D721Med (cell line): Measurements from ENCODE around the gene AFDN.

Experiments used
- DNase-seq: peaks from one replicate; pipeline ENCODE4 v3.0.0; 2011; ENCODE audit warnings: low spot score; ENCODE audit not compliant: insufficient read length
- FAIRE-seq: peaks from 2 replicates; lab custom pipeline; 2011; peaks lifted over from hg19 to GRCh38; lab: Jason Lieb, UNC
- TF ChIP-seq, protein P1 (sequence below): IDR thresholded peaks from 2 replicates; pipeline ENCODE4 v1.5.1; 2012; ENCODE audit warnings: mild to moderate bottlenecking, control low read depth; ENCODE audit not compliant: insufficient read depth; ENCODE audit errors: missing control alignments

The AFDN gene

DNA sequence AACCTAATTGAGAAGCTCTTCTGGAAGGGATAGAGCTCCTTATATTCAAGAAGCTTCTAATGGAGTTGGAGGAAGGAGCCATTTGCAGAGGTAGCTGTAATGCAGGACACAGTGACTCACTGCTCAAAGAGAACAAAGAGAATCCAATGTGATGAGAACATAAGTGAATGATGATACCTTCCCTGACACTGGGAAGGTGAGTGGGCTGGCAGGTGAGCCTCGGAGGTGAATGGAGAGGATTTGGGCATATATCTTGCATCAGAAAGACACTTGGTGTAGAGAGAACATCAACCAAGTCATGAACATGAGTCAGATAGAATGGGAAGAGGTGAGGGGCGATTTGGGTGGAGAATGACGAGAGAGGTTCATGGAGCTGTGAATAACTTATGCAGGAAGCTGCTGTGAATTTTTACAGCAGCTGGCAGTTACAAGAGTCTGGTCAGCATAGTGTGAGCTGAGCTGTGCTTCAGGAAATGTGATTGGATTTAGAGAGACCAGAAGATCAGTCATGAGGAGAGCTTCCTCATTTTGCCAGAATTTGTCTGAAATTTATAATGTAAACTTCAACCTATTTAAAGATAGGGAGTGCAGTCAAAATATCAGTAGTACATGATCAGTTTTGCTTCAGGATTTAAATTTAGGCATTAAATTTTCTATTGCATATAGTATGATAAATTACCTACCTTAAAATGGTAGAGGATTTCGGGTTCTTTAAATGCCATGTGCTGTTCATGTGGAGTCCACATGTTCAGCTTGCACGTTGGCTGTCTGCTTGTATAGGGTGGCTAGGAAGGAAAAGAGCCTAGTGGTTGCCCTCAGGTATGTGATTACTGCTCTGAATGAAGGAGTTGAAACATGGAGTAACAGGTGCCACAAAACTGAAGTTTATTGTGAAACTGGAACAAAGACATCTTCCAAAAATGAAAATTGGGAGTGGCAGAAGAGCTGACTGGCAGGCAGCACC is 111.5 kb downstream of the AFDN start:
- DNase-seq (no peak), FAIRE-seq (no peak)
- TF ChIP-seq, protein P1, sequence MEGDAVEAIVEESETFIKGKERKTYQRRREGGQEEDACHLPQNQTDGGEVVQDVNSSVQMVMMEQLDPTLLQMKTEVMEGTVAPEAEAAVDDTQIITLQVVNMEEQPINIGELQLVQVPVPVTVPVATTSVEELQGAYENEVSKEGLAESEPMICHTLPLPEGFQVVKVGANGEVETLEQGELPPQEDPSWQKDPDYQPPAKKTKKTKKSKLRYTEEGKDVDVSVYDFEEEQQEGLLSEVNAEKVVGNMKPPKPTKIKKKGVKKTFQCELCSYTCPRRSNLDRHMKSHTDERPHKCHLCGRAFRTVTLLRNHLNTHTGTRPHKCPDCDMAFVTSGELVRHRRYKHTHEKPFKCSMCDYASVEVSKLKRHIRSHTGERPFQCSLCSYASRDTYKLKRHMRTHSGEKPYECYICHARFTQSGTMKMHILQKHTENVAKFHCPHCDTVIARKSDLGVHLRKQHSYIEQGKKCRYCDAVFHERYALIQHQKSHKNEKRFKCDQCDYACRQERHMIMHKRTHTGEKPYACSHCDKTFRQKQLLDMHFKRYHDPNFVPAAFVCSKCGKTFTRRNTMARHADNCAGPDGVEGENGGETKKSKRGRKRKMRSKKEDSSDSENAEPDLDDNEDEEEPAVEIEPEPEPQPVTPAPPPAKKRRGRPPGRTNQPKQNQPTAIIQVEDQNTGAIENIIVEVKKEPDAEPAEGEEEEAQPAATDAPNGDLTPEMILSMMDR, result no peak

DNA sequence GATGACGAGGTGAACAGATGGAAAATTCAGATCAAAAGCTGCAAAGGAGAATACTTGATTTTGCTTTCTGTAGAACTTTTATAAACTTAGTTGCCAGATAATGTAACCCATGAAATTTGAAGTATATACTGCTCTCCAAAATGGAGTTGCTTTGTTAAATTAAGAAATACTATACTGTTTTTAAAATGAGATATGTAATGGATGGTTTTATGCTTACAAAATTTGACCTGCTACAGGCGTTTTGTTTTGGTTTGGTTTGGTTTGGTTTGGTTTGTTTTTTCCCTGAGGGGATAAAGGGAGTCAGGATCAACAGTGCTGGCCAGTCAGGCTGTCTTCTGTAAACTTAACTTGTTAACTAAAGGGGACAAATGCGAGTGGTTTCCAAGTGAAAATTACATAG is 115.1 kb downstream of the AFDN start:
- no peak for FAIRE-seq
- TF ChIP-seq, protein P1, result no peak
- DNase-seq, result no peak

DNA sequence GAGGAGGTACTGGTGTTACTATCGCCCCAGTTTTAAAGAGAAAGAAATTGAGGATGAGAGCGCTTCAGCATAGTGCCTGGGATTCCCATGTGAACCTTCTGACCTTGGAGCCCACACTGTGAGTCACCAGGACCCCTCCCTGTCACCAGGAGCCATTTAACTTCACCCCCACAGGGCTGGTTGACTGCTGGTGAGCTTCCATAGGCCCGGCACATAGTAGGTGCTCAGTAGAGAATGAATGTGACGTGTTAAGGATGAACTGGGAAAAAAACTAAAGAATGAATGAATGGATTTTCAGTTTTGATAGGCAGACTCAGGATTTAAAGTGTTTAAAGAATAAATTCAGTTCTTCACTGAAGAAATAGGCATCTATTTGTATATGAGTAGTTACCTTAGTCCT is 117.4 kb downstream of the AFDN start:
- no peak for FAIRE-seq
- no peak for DNase-seq
- TF ChIP-seq, protein P1, result no peak

DNA sequence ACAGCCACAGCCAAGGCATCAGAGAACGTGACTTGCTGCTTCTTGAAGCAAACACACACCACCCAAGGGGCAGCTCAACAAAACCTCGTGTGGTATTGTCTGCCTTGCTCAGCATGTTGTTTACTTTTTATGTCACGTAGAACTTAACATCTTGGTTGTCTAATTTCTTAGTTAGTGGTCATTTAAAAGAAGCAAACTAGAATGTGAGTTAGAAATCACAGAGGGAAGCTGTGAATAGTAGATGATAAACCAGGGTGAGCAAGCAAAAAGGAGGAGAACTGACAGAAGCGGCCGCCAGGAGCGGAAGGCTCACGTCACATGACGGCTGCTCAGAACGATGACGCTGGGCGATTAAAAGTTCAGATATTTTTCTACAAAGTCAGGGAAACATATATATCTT is 119.3 kb downstream of the AFDN start:
- TF ChIP-seq, protein P1, result no peak
- DNase-seq, result no peak
- no peak for FAIRE-seq

DNA sequence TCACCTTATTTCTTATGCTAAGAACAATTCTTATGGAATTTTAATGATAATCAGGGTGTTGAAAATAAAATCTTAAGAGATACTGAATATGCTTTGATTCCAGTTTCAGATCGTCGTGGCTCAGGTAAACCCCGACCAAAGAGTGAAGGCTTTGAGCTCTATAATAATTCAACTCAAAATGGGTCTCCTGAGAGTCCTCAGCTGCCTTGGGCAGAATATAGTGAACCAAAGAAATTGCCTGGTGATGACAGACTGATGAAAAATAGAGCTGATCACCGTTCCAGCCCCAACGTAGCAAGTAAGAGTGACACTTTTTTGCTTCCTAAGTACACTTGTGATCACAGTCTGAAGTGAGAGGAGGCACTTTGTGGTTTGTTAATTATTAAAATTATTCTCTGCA is 119.9 kb downstream of the AFDN start:
- FAIRE-seq, result no peak
- no peak for DNase-seq
- TF ChIP-seq, protein P1, result no peak

DNA sequence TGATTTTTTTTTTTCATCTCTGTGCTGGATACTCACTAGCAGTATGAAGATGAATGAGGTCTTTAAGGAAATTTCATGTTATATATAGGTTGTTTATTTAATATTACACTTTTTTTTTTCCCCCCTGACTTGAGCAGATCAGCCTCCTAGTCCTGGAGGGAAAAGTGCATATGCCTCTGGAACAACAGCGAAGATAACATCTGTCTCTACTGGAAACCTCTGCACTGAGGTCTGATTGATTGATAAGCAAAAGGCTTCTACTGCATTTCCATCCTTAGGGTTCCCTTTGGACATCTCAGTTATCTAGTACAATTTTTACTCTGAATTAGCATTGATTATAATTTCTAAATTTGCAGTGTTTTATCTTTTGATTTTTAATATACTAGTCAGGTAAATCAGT is 121.0 kb downstream of the AFDN start:
- FAIRE-seq, result no peak
- TF ChIP-seq, protein P1, result no peak
- no peak for DNase-seq

DNA sequence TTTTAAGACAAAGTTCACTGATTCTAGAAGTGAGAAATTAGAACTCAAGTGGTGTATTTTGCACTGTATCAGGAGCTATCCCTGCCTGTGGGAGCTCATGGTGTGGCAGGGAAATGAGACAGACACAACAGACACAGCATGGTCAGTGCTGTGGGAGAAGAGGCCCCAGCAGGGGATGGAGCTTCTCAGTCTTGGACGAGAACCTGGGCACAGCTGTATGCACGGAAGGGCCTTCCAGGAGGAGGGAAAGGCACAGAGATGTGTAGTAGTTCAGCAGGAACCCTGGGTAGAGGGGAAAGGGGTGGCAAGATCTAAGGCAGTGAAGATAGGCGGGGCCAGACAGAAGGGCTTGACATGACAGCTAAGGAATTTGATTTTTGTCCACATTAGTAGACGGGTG is 122.0 kb downstream of the AFDN start:
- no peak for FAIRE-seq
- TF ChIP-seq, protein P1, result no peak
- DNase-seq, result no peak
